Measurements from ENCODE around the gene VMAC. TPM values are rescaled to one million over a fixed set of nuclear protein-coding genes. Genes with fewer than 3 reads are reported as not detected.

VMAC gene
- total RNA-seq, 1 experiment from 2014 or later, result 7.1 TPM

DNA sequence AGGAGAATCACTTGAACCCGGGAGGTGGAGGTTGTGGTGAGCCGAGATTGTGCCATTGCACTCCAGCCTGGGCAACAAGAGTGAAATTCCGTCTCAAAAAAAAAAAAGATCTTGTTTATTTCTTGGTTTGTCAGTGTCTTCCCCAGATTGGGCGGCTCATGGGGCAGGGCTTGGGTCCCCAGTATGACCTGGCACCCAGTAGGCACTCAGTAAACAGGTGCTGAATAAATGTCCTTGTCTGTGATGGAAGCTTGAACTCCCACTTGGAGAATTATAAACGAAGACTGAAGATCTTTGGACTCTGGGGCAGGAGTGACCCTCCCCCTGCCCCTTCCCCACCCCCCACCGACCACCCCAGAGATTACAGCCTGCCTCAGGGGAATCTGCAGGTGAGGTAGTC is 24.5 kb upstream of the VMAC start:
- ChIA-PET POLR2A (ENCODE audit: unreplicated experiment) (no interaction called here), CTCF (no interaction called here)
- no peak for TF ChIP-seq EZH2 (IDR thresholded peaks at IDR 0.05; ENCODE audit: low read depth)
- TF ChIP-seq, protein P1, sequence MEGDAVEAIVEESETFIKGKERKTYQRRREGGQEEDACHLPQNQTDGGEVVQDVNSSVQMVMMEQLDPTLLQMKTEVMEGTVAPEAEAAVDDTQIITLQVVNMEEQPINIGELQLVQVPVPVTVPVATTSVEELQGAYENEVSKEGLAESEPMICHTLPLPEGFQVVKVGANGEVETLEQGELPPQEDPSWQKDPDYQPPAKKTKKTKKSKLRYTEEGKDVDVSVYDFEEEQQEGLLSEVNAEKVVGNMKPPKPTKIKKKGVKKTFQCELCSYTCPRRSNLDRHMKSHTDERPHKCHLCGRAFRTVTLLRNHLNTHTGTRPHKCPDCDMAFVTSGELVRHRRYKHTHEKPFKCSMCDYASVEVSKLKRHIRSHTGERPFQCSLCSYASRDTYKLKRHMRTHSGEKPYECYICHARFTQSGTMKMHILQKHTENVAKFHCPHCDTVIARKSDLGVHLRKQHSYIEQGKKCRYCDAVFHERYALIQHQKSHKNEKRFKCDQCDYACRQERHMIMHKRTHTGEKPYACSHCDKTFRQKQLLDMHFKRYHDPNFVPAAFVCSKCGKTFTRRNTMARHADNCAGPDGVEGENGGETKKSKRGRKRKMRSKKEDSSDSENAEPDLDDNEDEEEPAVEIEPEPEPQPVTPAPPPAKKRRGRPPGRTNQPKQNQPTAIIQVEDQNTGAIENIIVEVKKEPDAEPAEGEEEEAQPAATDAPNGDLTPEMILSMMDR (conservative IDR thresholded peaks at IDR 0.05), result no peak
- H3K4me2 ChIP-seq, result no peak overlapping the region
- H2AFZ ChIP-seq, result no peak overlapping the region
- no peak for DNase-seq
- H3K9me2 ChIP-seq (ENCODE audit: insufficient read depth), result no peaks in the 10 kb centered on the region
- no peaks in the 10 kb centered on the region for H3K79me2 ChIP-seq (ENCODE audit: low read depth)
- H3K9me3 ChIP-seq (ENCODE audit: insufficient read depth, low read depth), result no peaks in the 10 kb centered on the region
- H3K4me3 ChIP-seq, result no peak overlapping the region
- H4K20me1 ChIP-seq (ENCODE audit: insufficient read depth), result no peaks in the 10 kb centered on the region
- H3K27me3 ChIP-seq (ENCODE audit: insufficient read depth, low read depth), result no peaks in the 10 kb centered on the region
- intact Hi-C loops (cut with micrococcal nuclease; ENCODE audit: unreplicated experiment), result no loop called here
- H3F3A ChIP-seq (ENCODE audit: insufficient read depth, low read depth), result no peaks in the 10 kb centered on the region; the same call in 1 of the 2 replicates
- no peak overlapping the region for H3K27ac ChIP-seq
- H3K4me1 ChIP-seq (replicated peaks; ENCODE audit: insufficient read depth), result no peaks in the 10 kb centered on the region
- no peaks in the 10 kb centered on the region for H3K36me3 ChIP-seq (ENCODE audit: low read depth)
- no TSS peak for BruUV-seq (replicated peaks)

DNA sequence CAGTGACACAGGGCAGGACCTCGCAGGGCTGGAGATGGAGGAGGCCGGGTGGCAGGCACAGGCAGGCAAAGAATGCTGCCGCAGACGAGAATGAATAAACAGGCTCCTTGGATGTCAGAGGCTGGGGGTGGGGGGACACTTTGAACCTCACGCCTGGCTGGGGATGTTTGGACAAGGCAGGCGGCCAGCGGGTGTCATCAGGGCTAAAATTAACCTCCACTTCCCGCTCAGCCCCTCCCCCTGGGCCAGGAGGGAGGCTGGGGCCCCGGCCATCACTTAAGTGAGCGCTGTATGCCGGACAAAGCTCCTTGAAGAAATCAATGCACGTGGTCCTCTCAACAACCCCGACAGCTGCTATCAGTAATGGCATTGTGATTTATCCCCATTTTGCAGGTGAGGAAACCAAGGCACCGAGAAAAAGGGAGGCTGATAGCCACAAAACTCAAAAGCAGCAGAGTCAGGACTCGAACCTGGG is 24.0 kb upstream of the VMAC start:
- Histone ChIP-seq H2AFZ (no peak overlapping the region), H3K36me3 (ENCODE audit: low read depth) (no peaks in the 10 kb centered on the region), H4K20me1 (ENCODE audit: insufficient read depth) (no peaks in the 10 kb centered on the region), H3K79me2 (ENCODE audit: low read depth) (no peaks in the 10 kb centered on the region), H3K9me2 (ENCODE audit: insufficient read depth) (no peaks in the 10 kb centered on the region), H3F3A (ENCODE audit: insufficient read depth, low read depth) (no peaks in the 10 kb centered on the region; the same call in 1 of the 2 replicates), H3K27me3 (ENCODE audit: insufficient read depth, low read depth) (no peaks in the 10 kb centered on the region), H3K9me3 (ENCODE audit: insufficient read depth, low read depth) (no peaks in the 10 kb centered on the region), H3K4me1 (replicated peaks; ENCODE audit: insufficient read depth) (no peaks in the 10 kb centered on the region), H3K4me3 (no peak overlapping the region), H3K4me2 (no peak overlapping the region), H3K27ac (no peak overlapping the region)
- ChIA-PET CTCF (no interaction called here), POLR2A (ENCODE audit: unreplicated experiment) (no interaction called here)
- no TSS peak for BruUV-seq (replicated peaks)
- intact Hi-C loops (cut with micrococcal nuclease; ENCODE audit: unreplicated experiment), result no loop called here
- DNase-seq, result no peak
- TF ChIP-seq EZH2 (IDR thresholded peaks at IDR 0.05; ENCODE audit: low read depth), result no peak
- TF ChIP-seq, protein P1 (conservative IDR thresholded peaks at IDR 0.05), result no peak

DNA sequence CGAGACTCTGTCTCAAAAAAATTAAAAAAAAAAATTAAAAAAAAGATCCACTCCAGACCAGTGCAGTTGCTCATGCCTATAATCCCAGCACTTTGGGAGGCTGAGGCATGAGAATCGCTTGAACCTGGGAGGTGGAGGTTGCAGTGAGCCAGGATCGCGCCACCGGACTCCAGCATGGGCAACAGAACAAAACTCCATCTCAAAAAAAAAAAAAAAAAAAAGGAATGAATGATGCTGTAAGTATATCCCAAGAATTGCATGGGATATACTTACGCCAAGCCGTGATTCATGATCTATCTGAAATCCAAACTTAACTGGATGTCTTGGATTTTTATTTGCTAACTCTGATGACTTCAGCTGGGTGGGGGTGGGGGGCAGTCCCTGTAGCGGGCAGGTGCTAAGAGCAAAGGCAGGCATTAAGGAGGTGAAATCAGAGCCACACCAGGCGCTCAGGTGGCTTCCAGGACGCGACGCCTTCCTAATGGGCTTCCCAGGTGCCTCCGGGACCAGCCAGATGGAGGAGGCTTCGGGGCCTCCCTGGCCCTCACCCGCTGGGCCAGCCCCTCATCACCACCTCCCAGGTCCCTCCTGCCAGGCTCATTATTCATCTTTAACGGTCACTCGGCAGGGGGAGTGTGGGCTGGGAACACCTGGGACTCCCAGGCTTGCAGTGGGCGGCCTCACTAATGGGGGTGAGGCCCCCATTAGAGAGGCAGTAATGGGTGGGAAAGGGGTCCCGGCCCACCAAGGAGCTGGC is 23.0 kb upstream of the VMAC start:
- no peak overlapping the region for H2AFZ ChIP-seq
- CTCF ChIA-PET, result no interaction called here
- H3K36me3 ChIP-seq (ENCODE audit: low read depth), result no peaks in the 10 kb centered on the region
- BruUV-seq (replicated peaks), result no TSS peak
- no peaks in the 10 kb centered on the region for H3K9me3 ChIP-seq (ENCODE audit: insufficient read depth, low read depth)
- no peaks in the 10 kb centered on the region for H4K20me1 ChIP-seq (ENCODE audit: insufficient read depth)
- no peaks in the 10 kb centered on the region for H3K4me1 ChIP-seq (replicated peaks; ENCODE audit: insufficient read depth)
- TF ChIP-seq, protein P1 (conservative IDR thresholded peaks at IDR 0.05), result no peak
- TF ChIP-seq EZH2 (IDR thresholded peaks at IDR 0.05; ENCODE audit: low read depth), result no peak
- H3F3A ChIP-seq (ENCODE audit: insufficient read depth, low read depth), result no peaks in the 10 kb centered on the region
- no peaks in the 10 kb centered on the region for H3K79me2 ChIP-seq (ENCODE audit: low read depth)
- H3K4me3 ChIP-seq, result no peak overlapping the region
- POLR2A ChIA-PET (ENCODE audit: unreplicated experiment), result no interaction called here
- intact Hi-C loops (cut with micrococcal nuclease; ENCODE audit: unreplicated experiment), result no loop called here
- no peak for DNase-seq
- no peak overlapping the region for H3K4me2 ChIP-seq
- no peak overlapping the region for H3K27ac ChIP-seq
- H3K9me2 ChIP-seq (ENCODE audit: insufficient read depth), result no peaks in the 10 kb centered on the region
- no peaks in the 10 kb centered on the region for H3K27me3 ChIP-seq (ENCODE audit: insufficient read depth, low read depth)
